WTC11 (cell line): ENCODE results near the gene CD6.

Experiments
- ATF1 ChIP-seq: sonication (generic); formaldehyde crosslinking; IDR thresholded peaks from 2 replicates; pipeline ENCODE4 v1.8.1; 2023; ENCODE audit warnings: mild to moderate bottlenecking, moderate library complexity, missing genetic modification reagents
- CTCF ChIP-seq: fragments of 200-600 bp; IDR thresholded peaks from 2 replicates; pipeline ENCODE4 v1.8.0; 2022; ENCODE audit warnings: antibody characterized with exemption
- GABPB1 ChIP-seq: sonication (generic); formaldehyde crosslinking; IDR thresholded peaks from 2 replicates; pipeline ENCODE4 v1.8.1; 2023; ENCODE audit warnings: mild to moderate bottlenecking, missing genetic modification reagents
- MLX ChIP-seq: sonication (generic); formaldehyde crosslinking; IDR thresholded peaks from 2 replicates; pipeline ENCODE4 v1.8.1; 2023; ENCODE audit warnings: mild to moderate bottlenecking, missing genetic modification reagents, moderate library complexity
- NR1H2 ChIP-seq: sonication (generic); formaldehyde crosslinking; IDR thresholded peaks from 2 replicates; pipeline ENCODE4 v1.9.0; 2021; ENCODE audit warnings: mild to moderate bottlenecking, moderate library complexity, missing genetic modification reagents
- PREB ChIP-seq: sonication (generic); formaldehyde crosslinking; IDR thresholded peaks from 2 replicates; pipeline ENCODE4 v1.8.1; 2022; ENCODE audit warnings: mild to moderate bottlenecking, missing genetic modification reagents, moderate library complexity, borderline replicate concordance
- ZNF532 ChIP-seq: fragments of 250-450 bp; sonication (Bioruptor Pico); IDR thresholded peaks from 2 replicates; pipeline ENCODE4 v1.9.0; 2021; ENCODE audit warnings: mild to moderate bottlenecking, borderline replicate concordance
- TF ChIP-seq, protein P1 (sequence below): sonication (generic); formaldehyde crosslinking; IDR thresholded peaks from 2 replicates; pipeline ENCODE4 v1.8.0; 2022; ENCODE audit warnings: mild to moderate bottlenecking, missing genetic modification reagents
- TF ChIP-seq, protein P2 (sequence below): sonication (generic); formaldehyde crosslinking; IDR thresholded peaks from 2 replicates; pipeline ENCODE4 v1.8.1; 2022; ENCODE audit warnings: low read depth, missing genetic modification reagents, borderline replicate concordance

DNA sequence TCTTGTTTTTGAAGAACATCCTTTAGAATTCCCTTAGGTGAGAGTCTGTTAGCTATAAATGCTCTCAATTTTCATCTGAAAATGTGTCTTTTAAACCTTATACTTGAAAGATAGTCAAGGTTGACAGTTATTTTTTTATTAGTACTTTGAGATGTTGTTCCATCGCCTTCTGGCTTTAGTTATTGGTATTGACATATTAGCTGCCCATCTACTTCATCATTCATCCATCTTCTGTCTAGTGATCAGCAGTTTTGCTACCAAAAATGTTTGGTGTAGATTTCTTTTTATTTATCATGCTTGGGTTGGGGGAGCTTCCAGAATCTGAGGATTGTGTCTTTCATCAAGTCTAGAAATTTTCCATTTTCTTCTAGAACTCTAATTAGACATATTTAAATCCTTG lies 3.3 kb upstream of the CD6 start:
- TF ChIP-seq NR1H2 (CRISPR knock-in tag) = no peak
- no peak for TF ChIP-seq ZNF532
- TF ChIP-seq CTCF = no peak
- TF ChIP-seq, protein P1, sequence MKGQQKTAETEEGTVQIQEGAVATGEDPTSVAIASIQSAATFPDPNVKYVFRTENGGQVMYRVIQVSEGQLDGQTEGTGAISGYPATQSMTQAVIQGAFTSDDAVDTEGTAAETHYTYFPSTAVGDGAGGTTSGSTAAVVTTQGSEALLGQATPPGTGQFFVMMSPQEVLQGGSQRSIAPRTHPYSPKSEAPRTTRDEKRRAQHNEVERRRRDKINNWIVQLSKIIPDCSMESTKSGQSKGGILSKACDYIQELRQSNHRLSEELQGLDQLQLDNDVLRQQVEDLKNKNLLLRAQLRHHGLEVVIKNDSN (CRISPR knock-in tag) = no peak
- TF ChIP-seq ATF1 (CRISPR knock-in tag) = no peak
- TF ChIP-seq, protein P2, sequence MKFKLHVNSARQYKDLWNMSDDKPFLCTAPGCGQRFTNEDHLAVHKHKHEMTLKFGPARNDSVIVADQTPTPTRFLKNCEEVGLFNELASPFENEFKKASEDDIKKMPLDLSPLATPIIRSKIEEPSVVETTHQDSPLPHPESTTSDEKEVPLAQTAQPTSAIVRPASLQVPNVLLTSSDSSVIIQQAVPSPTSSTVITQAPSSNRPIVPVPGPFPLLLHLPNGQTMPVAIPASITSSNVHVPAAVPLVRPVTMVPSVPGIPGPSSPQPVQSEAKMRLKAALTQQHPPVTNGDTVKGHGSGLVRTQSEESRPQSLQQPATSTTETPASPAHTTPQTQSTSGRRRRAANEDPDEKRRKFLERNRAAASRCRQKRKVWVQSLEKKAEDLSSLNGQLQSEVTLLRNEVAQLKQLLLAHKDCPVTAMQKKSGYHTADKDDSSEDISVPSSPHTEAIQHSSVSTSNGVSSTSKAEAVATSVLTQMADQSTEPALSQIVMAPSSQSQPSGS (CRISPR knock-in tag) = no peak
- TF ChIP-seq GABPB1 = no peak
- TF ChIP-seq MLX = no peak
- TF ChIP-seq PREB (CRISPR knock-in tag) = no peak
